DMS53 treated with DMSO at 0.1 percent for 48 hours (cell line): ENCODE results near the gene OR7G3.

Experiments
- DNase-seq: peaks from one replicate; lab custom pipeline; 2025; ENCODE audit not compliant: unreplicated experiment; lab: John Stamatoyannopoulos, UW

OR7G3 gene

GRCh38 chr19:9109959-9110358 lies 16.8 kb downstream of the OR7G3 start:
- no peak for DNase-seq

GRCh38 chr19:9107375-9107774 lies 19.4 kb downstream of the OR7G3 start, which contains the start of gene OR7G2:
OR7G2 (minus strand) TSS chr19:9107475; CDS start chr19:9103243, 4,232 bp downstream.
- DNase-seq, result no peak

GRCh38 chr19:9086761-9087160 lies 40.0 kb downstream of the OR7G3 start, which contains the start of gene OR1M1:
OR1M1 (plus strand) TSS chr19:9087061; CDS start chr19:9093245, 6,184 bp downstream.
- no peak for DNase-seq

DNA sequence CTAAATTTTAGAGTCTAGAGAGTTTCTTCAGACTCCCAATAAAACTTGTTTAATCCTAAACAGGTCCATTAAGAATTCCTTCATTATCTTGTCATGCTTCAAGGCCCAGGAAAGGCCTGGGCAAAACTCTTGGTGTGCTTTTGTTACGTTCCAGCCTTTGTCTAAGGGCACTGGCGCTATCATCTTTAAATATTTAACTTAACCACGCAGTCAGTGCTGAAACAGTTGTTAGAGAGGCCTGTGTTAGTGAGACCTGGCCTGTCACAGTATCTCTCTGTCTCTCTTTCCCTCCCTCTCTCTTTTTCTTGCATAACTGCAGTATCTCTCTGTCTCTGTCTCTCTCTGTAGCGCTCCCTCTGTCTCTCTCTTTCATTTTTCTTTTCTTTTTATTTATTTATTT lies 48.1 kb downstream of the OR7G3 start:
- DNase-seq, result no peak

DNA sequence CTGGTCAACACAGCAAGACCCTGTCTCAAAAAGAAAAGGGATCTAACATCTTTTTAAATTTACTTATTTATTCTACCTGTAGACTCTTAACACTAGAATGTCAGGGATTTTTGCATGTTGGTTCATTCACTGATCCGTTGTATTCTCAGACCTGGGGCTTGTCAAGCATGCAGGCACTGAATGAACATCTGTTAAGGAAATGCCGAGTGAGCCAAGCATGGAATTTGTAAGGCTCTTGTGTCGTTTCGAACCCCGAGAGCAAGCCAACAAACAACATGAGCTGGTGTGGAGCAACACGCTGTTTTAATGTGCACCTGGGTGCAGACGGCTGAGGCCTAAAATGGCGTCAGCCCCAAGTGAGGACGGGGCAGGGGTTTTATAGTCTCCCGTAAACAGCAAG lies 49.8 kb downstream of the OR7G3 start:
- no peak for DNase-seq
